Stomach (tissue), 9 donors: ENCODE measurements around the gene FHAD1. TPM values are rescaled to one million over a fixed set of nuclear protein-coding genes. Genes with fewer than 3 reads are reported as not detected.

Source experiments
- DNase-seq, 2 donors: peaks; one replicate each; pipeline versions ENCODE4 v3.0.0 to v3.0.0-alpha.2; 2013 to 2019
- H3K27ac ChIP-seq, 5 donors: fragments of 200-600 bp in 4 of 5; sonication (generic) in 4 of 5; one replicate each; pipeline ENCODE4 v1.5.1; 2013 to 2019; ENCODE audit warnings: mild to moderate bottlenecking in 1 of 5, moderate library complexity in 1 of 5
- H3K27me3 ChIP-seq, 3 donors: fragments of 200-600 bp; sonication (generic); one replicate each; pipeline ENCODE4 v1.5.1; 2017 to 2019; ENCODE audit warnings: mixed run types in 1 of 3
- H3K36me3 ChIP-seq, 4 donors: fragments of 200-600 bp; sonication (generic); 1 replicate in 3 of 4; 2 replicates in 1 of 4; pipeline ENCODE4 v1.5.1; 2016 to 2019
- H3K4me1 ChIP-seq, 4 donors: fragments of 200-600 bp; sonication (generic); one replicate each; pipeline ENCODE4 v1.5.1; 2016 to 2019
- H3K4me3 ChIP-seq, 4 donors: fragments of 200-600 bp; sonication (generic) in 3 of 4; one replicate each; pipeline ENCODE4 v1.5.1; 2016 to 2019; ENCODE audit warnings: mild to moderate bottlenecking in 1 of 4
- H3K9me3 ChIP-seq, 4 donors: fragments of 200-600 bp; sonication (generic); one replicate each; pipeline ENCODE4 v1.5.1; 2016 to 2019
- CTCF ChIP-seq, 7 experiments: fragments of 450-650 bp in 4 of 7; fragments of 200-600 bp in 3 of 7; sonication (generic) in 3 of 7; IDR thresholded peaks; one replicate each; pipeline ENCODE4 v1.5.1; 2016 to 2019; ENCODE audit warnings: antibody characterized with exemption in 7 of 7, control low read depth in 2 of 7, mild to moderate bottlenecking in 1 of 7
- EP300 ChIP-seq: sonication (generic); formaldehyde crosslinking; IDR thresholded peaks from one replicate; pipeline ENCODE4 v1.6.1; 2017; ENCODE audit warnings: antibody characterized with exemption
- POLR2A ChIP-seq, 4 donors: fragments of 450-650 bp; IDR thresholded peaks; one replicate each; pipeline ENCODE4 v1.6.1; 2016; ENCODE audit warnings: antibody characterized with exemption in 4 of 4, control low read depth in 2 of 4, mild to moderate bottlenecking in 1 of 4, moderate library complexity in 1 of 4
- POLR2AphosphoS5 ChIP-seq, 3 donors: sonication (generic); formaldehyde crosslinking; IDR thresholded peaks; one replicate each; pipeline ENCODE4 v1.6.1; 2016; ENCODE audit warnings: antibody characterized with exemption in 3 of 3
- WGBS, 5 donors: extraction: QIAGEN DNeasy Blood & Tissue Kit in 3 of 5; methylation state at CpG; one replicate each; pipeline versions ENCODE4 v1.1.5 to v1.1.7; 2013 to 2018; 5-methylcytosine and 5-hydroxymethylcytosine counted together
- intact Hi-C: fragments of 100-400 bp; cut with DNase I; formaldehyde crosslinking; loops from one replicate; pipeline ENCODE4 v1.15.1; 2023; ENCODE audit warnings: low total_unique reads
- polyA plus RNA-seq, 3 donors: library from polyadenylated mRNA; stranded (reverse); fragments of 200-250 nt; gene quantifications; one replicate each; pipeline ENCODE4 v1.2.3, GENCODE V29; 2013
- total RNA-seq, 5 donors: library from RNA; depleted of rRNA; stranded (reverse); fragments of >200 nt; gene quantifications; one replicate each; pipeline versions ENCODE4 v1.1.0 to v1.2.3, GENCODE V29; 2014 to 2016
- donor health status: healthy with polysubstance abuse.
- donor health status: Bipolar disorder and iron deficiency.
- donor health status: healthy.

The FHAD1 gene
- total and polyA plus RNA-seq, 8 donors, result 0.38 to 5.1 (median 1.4) TPM; not detected in 2

DNA sequence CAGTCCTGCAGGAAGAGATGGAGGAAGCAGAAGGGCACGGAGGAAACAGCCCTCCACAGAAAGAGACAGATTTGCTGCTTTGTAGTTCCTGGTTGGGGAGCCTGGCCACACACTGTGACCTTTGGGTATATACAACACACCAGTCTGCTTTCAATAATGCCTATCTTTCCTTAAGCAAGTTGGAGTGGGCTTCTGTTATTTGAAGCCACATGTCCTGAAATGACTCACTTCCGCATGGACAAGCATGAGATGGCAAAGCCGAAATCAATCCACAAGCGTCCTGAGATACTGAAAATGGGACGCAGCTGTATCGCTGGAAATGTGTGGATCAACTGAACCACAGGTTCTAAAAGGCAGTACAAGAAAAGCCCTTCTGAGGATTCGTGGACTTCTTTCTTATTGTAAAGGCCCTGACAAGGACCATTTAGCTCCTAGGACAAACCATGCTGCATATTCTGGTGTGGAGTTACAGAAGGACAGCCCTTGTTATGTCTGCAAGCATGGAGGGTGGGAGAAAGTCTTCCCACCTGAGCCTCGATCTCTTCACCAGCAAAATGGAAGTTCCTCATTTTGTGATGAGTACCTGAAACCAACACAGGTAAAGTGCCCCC is 22.7 kb upstream of the FHAD1 start:
- no peak for DNase-seq
- no peak overlapping the region for H3K4me3 ChIP-seq
- peaks cover 0 to 45% (median 27%) of the 10 kb centered on the region in 4 donors for H3K4me1 ChIP-seq
- H3K36me3 ChIP-seq, result peaks cover 9 to 13% (median 11%) of the 10 kb centered on the region in 4 donors
- intact Hi-C loops, result no loop called here
- no peaks in the 10 kb centered on the region for H3K27me3 ChIP-seq
- H3K9me3 ChIP-seq, result no peaks in the 10 kb centered on the region
- WGBS, 5 donors, result 79 to 92% (median 87%) methylated on average over 8 of the region's 8 CpGs
- no peak for TF ChIP-seq POLR2AphosphoS5 (IDR thresholded peaks at IDR 0.05)
- no peak for TF ChIP-seq POLR2A (IDR thresholded peaks at IDR 0.05)
- TF ChIP-seq CTCF (IDR thresholded peaks at IDR 0.05), result no peak
- no peak for TF ChIP-seq EP300
- H3K27ac ChIP-seq, result peak overlapping the region in 1 of 5 donors; percentile 37

DNA sequence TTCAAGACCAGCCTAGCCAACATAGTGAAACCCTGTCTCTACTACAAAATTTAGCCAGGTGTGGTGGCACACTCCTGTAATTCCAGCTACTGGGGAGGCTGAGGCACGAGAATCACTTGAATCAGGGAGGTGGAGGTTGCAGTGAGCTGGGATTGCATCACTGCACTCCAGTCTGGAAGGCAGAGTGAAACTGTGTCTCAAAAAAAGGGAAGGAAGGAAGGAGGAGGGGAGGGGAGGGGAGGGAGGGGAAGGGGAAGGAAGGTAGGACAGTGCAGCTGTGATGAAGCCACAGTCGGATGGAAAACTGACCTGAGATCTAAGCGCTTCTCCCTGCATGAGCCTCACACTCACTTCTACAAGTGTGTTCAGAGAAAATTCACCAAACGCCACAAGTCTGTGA is 22.0 kb upstream of the FHAD1 start:
- Histone ChIP-seq H3K4me3 (no peak overlapping the region), H3K4me1 (peaks cover 0 to 42% (median 26%) of the 10 kb centered on the region in 4 donors), H3K36me3 (peaks cover 3 to 7% (median 5%) of the 10 kb centered on the region in 4 donors), H3K27ac (peak overlapping the region in 1 of 5 donors; percentile 37), H3K9me3 (no peaks in the 10 kb centered on the region), H3K27me3 (no peaks in the 10 kb centered on the region)
- intact Hi-C loops, result no loop called here
- DNase-seq, result no peak
- no peak for TF ChIP-seq POLR2A (IDR thresholded peaks at IDR 0.05)
- no peak for TF ChIP-seq POLR2AphosphoS5 (IDR thresholded peaks at IDR 0.05)
- no peak for TF ChIP-seq CTCF (IDR thresholded peaks at IDR 0.05)
- no peak for TF ChIP-seq EP300
- WGBS, 5 donors, result 64 to 91% (median 79%) methylated on average over 2 to 4 of the region's 4 CpGs

DNA sequence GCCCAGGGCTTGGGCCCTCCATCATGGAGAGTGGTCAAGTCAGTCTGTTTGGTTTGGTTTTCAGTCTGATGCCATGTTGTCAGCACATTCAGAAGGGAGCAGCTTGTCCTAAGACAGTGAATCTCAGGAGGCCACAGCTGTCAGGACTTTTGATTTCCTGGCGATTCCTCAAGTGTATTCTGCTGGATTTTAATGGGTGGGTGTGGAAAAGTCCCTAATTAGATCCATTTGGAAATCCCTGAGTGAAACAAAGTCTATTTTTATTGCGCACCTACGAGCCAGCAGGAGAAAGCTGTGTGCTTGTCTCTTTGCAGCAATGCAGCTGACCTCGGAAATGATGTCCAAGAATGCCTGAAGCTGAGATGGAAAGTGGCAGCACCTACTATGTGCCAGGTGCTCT is 21.6 kb upstream of the FHAD1 start:
- intact Hi-C loops, result no loop called here
- Histone ChIP-seq H3K27ac (no peak overlapping the region), H3K4me1 (peaks cover 0 to 44% (median 24%) of the 10 kb centered on the region in 4 donors), H3K9me3 (no peaks in the 10 kb centered on the region), H3K27me3 (no peaks in the 10 kb centered on the region), H3K4me3 (no peak overlapping the region), H3K36me3 (peaks cover 0 to 5% (median under 1%) of the 10 kb centered on the region in 4 donors)
- 61 to 82% (median 64%) methylated on average over 4 of the region's 4 CpGs for WGBS, 5 donors
- no peak for TF ChIP-seq CTCF (IDR thresholded peaks at IDR 0.05)
- TF ChIP-seq POLR2AphosphoS5 (IDR thresholded peaks at IDR 0.05), result no peak
- no peak for TF ChIP-seq POLR2A (IDR thresholded peaks at IDR 0.05)
- no peak for TF ChIP-seq EP300
- no peak for DNase-seq

DNA sequence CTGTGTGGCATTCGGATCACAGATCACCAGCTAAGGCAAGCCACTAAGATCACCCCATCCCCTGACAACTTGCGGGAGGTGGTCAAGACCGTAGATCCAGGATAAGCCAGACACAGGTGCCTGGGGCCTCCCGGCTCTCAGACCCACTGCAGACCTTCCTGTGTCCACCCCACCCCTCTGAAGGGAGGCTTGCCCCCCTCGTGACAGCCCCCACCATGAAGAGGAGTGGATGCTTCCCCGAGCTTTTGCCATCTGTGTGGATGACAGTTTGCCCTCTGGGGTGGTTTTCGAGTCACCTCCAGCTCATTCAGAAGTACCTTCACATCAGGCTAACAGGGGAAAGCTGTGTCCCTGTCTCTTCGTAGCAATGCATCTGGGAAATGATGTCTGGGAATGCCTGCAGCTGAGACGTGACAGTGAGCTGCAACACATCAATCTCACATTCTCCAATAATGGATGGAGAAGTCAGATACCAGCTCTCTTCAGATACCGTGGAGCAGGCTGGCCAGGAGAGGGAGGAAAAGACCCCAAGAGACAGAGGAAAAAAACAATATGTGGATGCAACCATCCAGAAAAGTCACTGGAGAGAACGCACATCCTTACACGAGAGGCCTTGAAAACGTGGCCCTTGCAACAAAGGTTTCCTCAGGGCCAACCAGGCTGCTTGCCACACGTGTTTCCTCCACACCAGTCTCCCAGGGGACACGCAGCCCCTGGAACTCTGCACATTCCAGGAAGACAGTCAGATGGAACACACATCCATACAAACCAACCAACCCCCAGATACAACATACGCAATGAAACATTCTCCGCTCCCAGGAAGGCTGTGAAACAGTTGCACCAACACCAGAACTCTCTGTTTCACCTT is 20.4 kb upstream of the FHAD1 start:
- intact Hi-C loops, result no loop called here
- Histone ChIP-seq H3K9me3 (no peaks in the 10 kb centered on the region), H3K27ac (no peak overlapping the region), H3K4me1 (peaks cover 0 to 33% (median 13%) of the 10 kb centered on the region in 4 donors), H3K27me3 (no peaks in the 10 kb centered on the region), H3K36me3 (no peaks in the 10 kb centered on the region), H3K4me3 (no peak overlapping the region)
- TF ChIP-seq EP300 (no peak), POLR2AphosphoS5 (IDR thresholded peaks at IDR 0.05) (no peak), CTCF (IDR thresholded peaks at IDR 0.05) (no peak)
- peak in 1 of 2 donors; percentile 17 for DNase-seq
- 80 to 84% (median 81%) methylated on average over 17 of the region's 17 CpGs for WGBS, 5 donors
